ENCODE results near the gene COPG2.

COPG2 gene

GRCh38 chr7:130708001-130708400 is 39.5 kb upstream of the COPG2 start:
- H3K27me3 ChIP-seq (ENCODE audit: low read length): no peaks in the 10 kb centered on the region
- no peaks in the 10 kb centered on the region for H3K79me2 ChIP-seq (ENCODE audit: insufficient read depth, low read length)
- H4K20me1 ChIP-seq (ENCODE audit: low read depth, low read length): no peaks in the 10 kb centered on the region
- H3F3A ChIP-seq (ENCODE audit: insufficient read depth): no peaks in the 10 kb centered on the region
- H2AFZ ChIP-seq (ENCODE audit: low read depth, low read length, severe bottlenecking): no peak overlapping the region
- no peaks in the 10 kb centered on the region for H3K36me3 ChIP-seq (ENCODE audit: low read length)
- H3K27ac ChIP-seq (ENCODE audit: low read depth, low read length): no peak overlapping the region
- H3K9me3 ChIP-seq (ENCODE audit: insufficient read depth, low read length): no peaks in the 10 kb centered on the region
- no peak for TF ChIP-seq EZH2phosphoT487 (conservative IDR thresholded peaks at IDR 0.05; ENCODE audit: low read length)
- no peak for TF ChIP-seq CTCF (IDR thresholded peaks at IDR 0.05; ENCODE audit: insufficient read depth, low read length, poor library complexity, severe bottlenecking)
- no peak overlapping the region for H3K4me3 ChIP-seq (ENCODE audit: insufficient read depth, low read length, poor library complexity, severe bottlenecking)
- no peak overlapping the region for H3K4me2 ChIP-seq (ENCODE audit: low read depth, low read length, poor library complexity, severe bottlenecking)
- no peak overlapping the region for H3K9ac ChIP-seq (ENCODE audit: low read length)
- no peaks in the 10 kb centered on the region for H3K9me2 ChIP-seq (replicated peaks; ENCODE audit: insufficient read depth, low read length)

GRCh38 chr7:130703851-130704250 is 35.3 kb upstream of the COPG2 start:
- Histone ChIP-seq H3K27me3 (ENCODE audit: low read length) (no peaks in the 10 kb centered on the region), H3K9me3 (ENCODE audit: insufficient read depth, low read length) (no peaks in the 10 kb centered on the region), H3K9me2 (replicated peaks; ENCODE audit: insufficient read depth, low read length) (no peaks in the 10 kb centered on the region), H2AFZ (ENCODE audit: low read depth, low read length, severe bottlenecking) (no peak overlapping the region), H3K9ac (ENCODE audit: low read length) (no peak overlapping the region), H3K4me2 (ENCODE audit: low read depth, low read length, poor library complexity, severe bottlenecking) (no peak overlapping the region), H4K20me1 (ENCODE audit: low read depth, low read length) (no peaks in the 10 kb centered on the region), H3K36me3 (ENCODE audit: low read length) (no peaks in the 10 kb centered on the region), H3K4me3 (ENCODE audit: insufficient read depth, low read length, poor library complexity, severe bottlenecking) (no peak overlapping the region), H3F3A (ENCODE audit: insufficient read depth) (no peaks in the 10 kb centered on the region), H3K79me2 (ENCODE audit: insufficient read depth, low read length) (no peaks in the 10 kb centered on the region), H3K27ac (ENCODE audit: low read depth, low read length) (no peak overlapping the region)
- TF ChIP-seq CTCF (IDR thresholded peaks at IDR 0.05; ENCODE audit: insufficient read depth, low read length, poor library complexity, severe bottlenecking) (no peak), EZH2phosphoT487 (conservative IDR thresholded peaks at IDR 0.05; ENCODE audit: low read length) (no peak)

- Histone ChIP-seq H2AFZ (ENCODE audit: low read depth, low read length, severe bottlenecking) (no peak overlapping the region), H3K4me3 (ENCODE audit: insufficient read depth, low read length, poor library complexity, severe bottlenecking) (no peak overlapping the region), H3K9me2 (replicated peaks; ENCODE audit: insufficient read depth, low read length) (no peaks in the 10 kb centered on the region), H3K9ac (ENCODE audit: low read length) (no peak overlapping the region), H3K9me3 (ENCODE audit: insufficient read depth, low read length) (no peaks in the 10 kb centered on the region), H3K36me3 (ENCODE audit: low read length) (no peaks in the 10 kb centered on the region), H4K20me1 (ENCODE audit: low read depth, low read length) (no peaks in the 10 kb centered on the region), H3K4me2 (ENCODE audit: low read depth, low read length, poor library complexity, severe bottlenecking) (no peak overlapping the region), H3K79me2 (ENCODE audit: insufficient read depth, low read length) (no peaks in the 10 kb centered on the region), H3F3A (ENCODE audit: insufficient read depth) (no peaks in the 10 kb centered on the region), H3K27ac (ENCODE audit: low read depth, low read length) (no peak overlapping the region), H3K27me3 (ENCODE audit: low read length) (no peaks in the 10 kb centered on the region)
- TF ChIP-seq EZH2phosphoT487 (conservative IDR thresholded peaks at IDR 0.05; ENCODE audit: low read length) (no peak), CTCF (IDR thresholded peaks at IDR 0.05; ENCODE audit: insufficient read depth, low read length, poor library complexity, severe bottlenecking) (no peak)
These were observed 33.1 kb upstream of the COPG2 start for GRCh38 chr7:130701650-130702049.
